ENCODE results near the gene ENDOV. TPM values are rescaled to one million over a fixed set of nuclear protein-coding genes. Genes with fewer than 3 reads are reported as not detected.

ENDOV gene
- total and polyA plus RNA-seq, 4 donors = 5.7 to 11.9 (median 8.3) TPM

DNA sequence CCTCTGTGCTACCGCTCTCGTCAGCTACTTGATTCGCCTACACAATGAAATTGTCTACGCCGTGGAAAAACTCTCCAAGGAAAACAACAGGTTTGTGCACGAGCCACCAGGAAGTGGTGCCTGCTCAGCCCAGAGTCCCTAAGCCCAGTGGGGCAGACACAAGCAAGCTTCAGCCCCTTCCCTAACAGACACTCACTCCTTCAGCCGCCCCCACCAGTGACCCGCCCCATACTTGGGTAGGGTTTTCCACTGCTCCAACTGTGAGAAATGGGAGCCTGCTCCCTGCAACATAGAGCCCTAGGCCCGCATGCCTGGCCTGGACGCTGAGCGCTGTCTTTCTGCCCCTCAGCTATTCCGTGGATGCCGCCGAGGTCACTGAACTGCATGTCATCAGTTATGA, 28.6 kb upstream of the ENDOV start:
- 93% methylated on average over 14 of the region's 14 CpGs for whole genome bisulfite sequencing
- Histone ChIP-seq H3K36me3 (ENCODE audit: control insufficient read depth in 4 of 4, insufficient read depth in 3 of 4, low read depth in 1 of 4, low read length in 3 of 4) (peaks cover 12 to 93% (median 80%) of the 10 kb centered on the region in 4 donors), H3K27me3 (ENCODE audit: control insufficient read depth in 4 of 4, insufficient read depth in 4 of 4, low read length in 3 of 4) (no peaks in the 10 kb centered on the region), H3K9me3 (ENCODE audit: control insufficient read depth in 4 of 4, low read length in 3 of 4) (no peaks in the 10 kb centered on the region), H3K27ac (ENCODE audit: low read depth in 1 of 2, low read length in 2 of 2) (no peak overlapping the region), H3K4me1 (ENCODE audit: control insufficient read depth in 4 of 4, insufficient read depth in 4 of 4, low read length in 3 of 4) (no peaks in the 10 kb centered on the region), H3K4me3 (ENCODE audit: low read depth in 1 of 3, low read length in 3 of 3) (no peak overlapping the region), H3K9ac (ENCODE audit: low read depth in 1 of 2, low read length in 2 of 2) (no peak overlapping the region)
- DNase-seq (ENCODE audit: low spot score) = no peak
- TF ChIP-seq, protein P1, sequence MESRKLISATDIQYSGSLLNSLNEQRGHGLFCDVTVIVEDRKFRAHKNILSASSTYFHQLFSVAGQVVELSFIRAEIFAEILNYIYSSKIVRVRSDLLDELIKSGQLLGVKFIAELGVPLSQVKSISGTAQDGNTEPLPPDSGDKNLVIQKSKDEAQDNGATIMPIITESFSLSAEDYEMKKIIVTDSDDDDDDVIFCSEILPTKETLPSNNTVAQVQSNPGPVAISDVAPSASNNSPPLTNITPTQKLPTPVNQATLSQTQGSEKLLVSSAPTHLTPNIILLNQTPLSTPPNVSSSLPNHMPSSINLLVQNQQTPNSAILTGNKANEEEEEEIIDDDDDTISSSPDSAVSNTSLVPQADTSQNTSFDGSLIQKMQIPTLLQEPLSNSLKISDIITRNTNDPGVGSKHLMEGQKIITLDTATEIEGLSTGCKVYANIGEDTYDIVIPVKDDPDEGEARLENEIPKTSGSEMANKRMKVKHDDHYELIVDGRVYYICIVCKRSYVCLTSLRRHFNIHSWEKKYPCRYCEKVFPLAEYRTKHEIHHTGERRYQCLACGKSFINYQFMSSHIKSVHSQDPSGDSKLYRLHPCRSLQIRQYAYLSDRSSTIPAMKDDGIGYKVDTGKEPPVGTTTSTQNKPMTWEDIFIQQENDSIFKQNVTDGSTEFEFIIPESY (IDR thresholded peaks at IDR 0.05) = no peak

DNA sequence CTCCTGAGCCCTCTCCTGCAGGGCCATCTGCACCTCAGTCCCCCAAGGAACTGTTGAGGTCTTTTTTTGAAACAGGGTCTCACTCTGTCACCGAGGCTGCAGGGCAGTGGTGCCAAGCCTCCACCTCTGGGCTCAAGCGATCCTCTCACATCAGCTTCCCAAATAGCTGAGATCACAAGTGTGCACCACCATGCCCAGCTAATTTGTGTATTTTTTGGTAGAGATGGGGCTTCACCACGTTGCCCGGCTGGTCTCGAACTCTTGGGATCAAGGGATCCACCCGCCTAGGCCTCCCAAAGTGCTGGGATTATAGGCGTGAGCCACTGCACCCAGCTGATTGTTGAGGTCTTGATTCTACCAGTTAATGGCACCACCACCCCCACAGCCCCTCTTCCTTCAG, 27.9 kb upstream of the ENDOV start:
- 96% methylated on average over 7 of the region's 7 CpGs for WGBS
- H3K9ac ChIP-seq (ENCODE audit: low read depth in 1 of 2, low read length in 2 of 2) = no peak overlapping the region

More for the DNA sequence above, 27.9 kb upstream of the ENDOV start:
- H3K4me1 ChIP-seq (ENCODE audit: control insufficient read depth in 4 of 4, insufficient read depth in 4 of 4, low read length in 3 of 4) = no peaks in the 10 kb centered on the region
- no peaks in the 10 kb centered on the region for H3K27me3 ChIP-seq (ENCODE audit: control insufficient read depth in 4 of 4, insufficient read depth in 4 of 4, low read length in 3 of 4)
- no peak overlapping the region for H3K4me3 ChIP-seq (ENCODE audit: low read depth in 1 of 3, low read length in 3 of 3)
- TF ChIP-seq, protein P2, sequence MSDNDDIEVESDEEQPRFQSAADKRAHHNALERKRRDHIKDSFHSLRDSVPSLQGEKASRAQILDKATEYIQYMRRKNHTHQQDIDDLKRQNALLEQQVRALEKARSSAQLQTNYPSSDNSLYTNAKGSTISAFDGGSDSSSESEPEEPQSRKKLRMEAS (IDR thresholded peaks at IDR 0.05) = no peak
- TF ChIP-seq EGR1 (IDR thresholded peaks at IDR 0.05; ENCODE audit: low read depth in 2 of 2) = no peak
- TF ChIP-seq NR2F2 (IDR thresholded peaks at IDR 0.05) = no peak
- TF ChIP-seq, protein P1 (IDR thresholded peaks at IDR 0.05) = no peak
- TF ChIP-seq HNF4G (IDR thresholded peaks at IDR 0.05) = no peak
- no peak for TF ChIP-seq GABPA (IDR thresholded peaks at IDR 0.05 in 1 of 2, conservative IDR thresholded peaks at IDR 0.05 in 1 of 2)
- no peak for TF ChIP-seq RXRA (IDR thresholded peaks at IDR 0.05)
- TF ChIP-seq FOXA2 (IDR thresholded peaks at IDR 0.05) = no peak
- TF ChIP-seq SP1 (IDR thresholded peaks at IDR 0.05) = no peak
- TF ChIP-seq RAD21 (IDR thresholded peaks at IDR 0.05) = no peak
- TF ChIP-seq HNF4A (conservative IDR thresholded peaks at IDR 0.05) = no peak
- TF ChIP-seq, protein P3, sequence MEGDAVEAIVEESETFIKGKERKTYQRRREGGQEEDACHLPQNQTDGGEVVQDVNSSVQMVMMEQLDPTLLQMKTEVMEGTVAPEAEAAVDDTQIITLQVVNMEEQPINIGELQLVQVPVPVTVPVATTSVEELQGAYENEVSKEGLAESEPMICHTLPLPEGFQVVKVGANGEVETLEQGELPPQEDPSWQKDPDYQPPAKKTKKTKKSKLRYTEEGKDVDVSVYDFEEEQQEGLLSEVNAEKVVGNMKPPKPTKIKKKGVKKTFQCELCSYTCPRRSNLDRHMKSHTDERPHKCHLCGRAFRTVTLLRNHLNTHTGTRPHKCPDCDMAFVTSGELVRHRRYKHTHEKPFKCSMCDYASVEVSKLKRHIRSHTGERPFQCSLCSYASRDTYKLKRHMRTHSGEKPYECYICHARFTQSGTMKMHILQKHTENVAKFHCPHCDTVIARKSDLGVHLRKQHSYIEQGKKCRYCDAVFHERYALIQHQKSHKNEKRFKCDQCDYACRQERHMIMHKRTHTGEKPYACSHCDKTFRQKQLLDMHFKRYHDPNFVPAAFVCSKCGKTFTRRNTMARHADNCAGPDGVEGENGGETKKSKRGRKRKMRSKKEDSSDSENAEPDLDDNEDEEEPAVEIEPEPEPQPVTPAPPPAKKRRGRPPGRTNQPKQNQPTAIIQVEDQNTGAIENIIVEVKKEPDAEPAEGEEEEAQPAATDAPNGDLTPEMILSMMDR (IDR thresholded peaks at IDR 0.05; ENCODE audit: low read depth, low read length, missing input control) = no peak
- TF ChIP-seq JUND (IDR thresholded peaks at IDR 0.05) = no peak
- no peak for TF ChIP-seq YY1 (IDR thresholded peaks at IDR 0.05)
- TF ChIP-seq, protein P4, sequence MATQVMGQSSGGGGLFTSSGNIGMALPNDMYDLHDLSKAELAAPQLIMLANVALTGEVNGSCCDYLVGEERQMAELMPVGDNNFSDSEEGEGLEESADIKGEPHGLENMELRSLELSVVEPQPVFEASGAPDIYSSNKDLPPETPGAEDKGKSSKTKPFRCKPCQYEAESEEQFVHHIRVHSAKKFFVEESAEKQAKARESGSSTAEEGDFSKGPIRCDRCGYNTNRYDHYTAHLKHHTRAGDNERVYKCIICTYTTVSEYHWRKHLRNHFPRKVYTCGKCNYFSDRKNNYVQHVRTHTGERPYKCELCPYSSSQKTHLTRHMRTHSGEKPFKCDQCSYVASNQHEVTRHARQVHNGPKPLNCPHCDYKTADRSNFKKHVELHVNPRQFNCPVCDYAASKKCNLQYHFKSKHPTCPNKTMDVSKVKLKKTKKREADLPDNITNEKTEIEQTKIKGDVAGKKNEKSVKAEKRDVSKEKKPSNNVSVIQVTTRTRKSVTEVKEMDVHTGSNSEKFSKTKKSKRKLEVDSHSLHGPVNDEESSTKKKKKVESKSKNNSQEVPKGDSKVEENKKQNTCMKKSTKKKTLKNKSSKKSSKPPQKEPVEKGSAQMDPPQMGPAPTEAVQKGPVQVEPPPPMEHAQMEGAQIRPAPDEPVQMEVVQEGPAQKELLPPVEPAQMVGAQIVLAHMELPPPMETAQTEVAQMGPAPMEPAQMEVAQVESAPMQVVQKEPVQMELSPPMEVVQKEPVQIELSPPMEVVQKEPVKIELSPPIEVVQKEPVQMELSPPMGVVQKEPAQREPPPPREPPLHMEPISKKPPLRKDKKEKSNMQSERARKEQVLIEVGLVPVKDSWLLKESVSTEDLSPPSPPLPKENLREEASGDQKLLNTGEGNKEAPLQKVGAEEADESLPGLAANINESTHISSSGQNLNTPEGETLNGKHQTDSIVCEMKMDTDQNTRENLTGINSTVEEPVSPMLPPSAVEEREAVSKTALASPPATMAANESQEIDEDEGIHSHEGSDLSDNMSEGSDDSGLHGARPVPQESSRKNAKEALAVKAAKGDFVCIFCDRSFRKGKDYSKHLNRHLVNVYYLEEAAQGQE (IDR thresholded peaks at IDR 0.05) = no peak
- TF ChIP-seq FOXA1 (IDR thresholded peaks at IDR 0.05) = no peak
- TF ChIP-seq, protein P5, sequence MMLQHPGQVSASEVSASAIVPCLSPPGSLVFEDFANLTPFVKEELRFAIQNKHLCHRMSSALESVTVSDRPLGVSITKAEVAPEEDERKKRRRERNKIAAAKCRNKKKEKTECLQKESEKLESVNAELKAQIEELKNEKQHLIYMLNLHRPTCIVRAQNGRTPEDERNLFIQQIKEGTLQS (IDR thresholded peaks at IDR 0.05) = no peak
- TF ChIP-seq TAF1 (conservative IDR thresholded peaks at IDR 0.05) = no peak
- DNase-seq (ENCODE audit: low spot score) = no peak
- H3K9me3 ChIP-seq (ENCODE audit: control insufficient read depth in 4 of 4, low read length in 3 of 4) = no peaks in the 10 kb centered on the region
- H3K27ac ChIP-seq (ENCODE audit: low read depth in 1 of 2, low read length in 2 of 2) = no peak overlapping the region
- H3K36me3 ChIP-seq (ENCODE audit: control insufficient read depth in 4 of 4, insufficient read depth in 3 of 4, low read depth in 1 of 4, low read length in 3 of 4) = peaks cover 12 to 90% (median 78%) of the 10 kb centered on the region in 4 donors

All from liver (tissue), 9 donors.